Naive B cell (primary cell): Measurements from ENCODE around the gene PRSS33. TPM values are rescaled to one million over a fixed set of nuclear protein-coding genes. Genes with fewer than 3 reads are reported as not detected.
A peak's percentile ranks its signal among the peaks of the same experiment; 100 is the strongest.

Experiments
- ATAC-seq, 2 donors: fragments of 150-1000 bp; cut with Tn5 transposase; 2 replicates each; pipeline ENCODE4 v1.10.0; 2021; ENCODE audit warnings: low read depth in 2 of 2, mild to moderate bottlenecking in 2 of 2, moderate library complexity in 2 of 2
- DNase-seq: peaks from one replicate; pipeline ENCODE4 v3.0.0; 2022
- H3K27ac Mint-ChIP-seq, 6 donors: one replicate each; pipeline ENCODE4 v1.8.0; 2020 to 2022; ENCODE audit warnings: mild to moderate bottlenecking in 6 of 6, mixed read lengths in 6 of 6, moderate library complexity in 5 of 6, inconsistent platforms in 2 of 6
- H3K27me3 Mint-ChIP-seq, 3 donors: one replicate each; pipeline ENCODE4 v1.8.0; 2021 to 2022; ENCODE audit warnings: mixed read lengths in 3 of 3, mild to moderate bottlenecking in 1 of 3
- H3K36me3 Mint-ChIP-seq, 2 donors: one replicate each; pipeline ENCODE4 v1.8.0; 2020 to 2022; ENCODE audit warnings: mixed read lengths in 2 of 2, inconsistent platforms in 1 of 2, mild to moderate bottlenecking in 1 of 2
- H3K4me1 Mint-ChIP-seq, 3 donors: one replicate each; pipeline ENCODE4 v1.8.0; 2020 to 2022; ENCODE audit warnings: mixed read lengths in 3 of 3, inconsistent platforms in 1 of 3, mild to moderate bottlenecking in 1 of 3, moderate library complexity in 1 of 3
- H3K4me3 Mint-ChIP-seq, 8 donors: one replicate each; pipeline ENCODE4 v1.8.0; 2020 to 2022; ENCODE audit warnings: mild to moderate bottlenecking in 8 of 8, mixed read lengths in 8 of 8, moderate library complexity in 8 of 8, inconsistent platforms in 2 of 8
- H3K9me3 Mint-ChIP-seq, 7 donors: one replicate each; pipeline ENCODE4 v1.8.0; 2020 to 2022; ENCODE audit warnings: mixed read lengths in 7 of 7, mild to moderate bottlenecking in 5 of 7, inconsistent platforms in 2 of 7, moderate library complexity in 1 of 7
- polyA plus RNA-seq, 6 donors: library from polyadenylated mRNA; unstranded; fragments of 300-500 nt; fragmentation: Illumina TruSeq; gene quantifications; one replicate each; pipeline ENCODE4 v1.2.3, GENCODE V29; 2021; ENCODE audit warnings: low read depth in 6 of 6

Gene PRSS33
- polyA plus RNA-seq, 6 donors from 2014 or later: not detected

DNA sequence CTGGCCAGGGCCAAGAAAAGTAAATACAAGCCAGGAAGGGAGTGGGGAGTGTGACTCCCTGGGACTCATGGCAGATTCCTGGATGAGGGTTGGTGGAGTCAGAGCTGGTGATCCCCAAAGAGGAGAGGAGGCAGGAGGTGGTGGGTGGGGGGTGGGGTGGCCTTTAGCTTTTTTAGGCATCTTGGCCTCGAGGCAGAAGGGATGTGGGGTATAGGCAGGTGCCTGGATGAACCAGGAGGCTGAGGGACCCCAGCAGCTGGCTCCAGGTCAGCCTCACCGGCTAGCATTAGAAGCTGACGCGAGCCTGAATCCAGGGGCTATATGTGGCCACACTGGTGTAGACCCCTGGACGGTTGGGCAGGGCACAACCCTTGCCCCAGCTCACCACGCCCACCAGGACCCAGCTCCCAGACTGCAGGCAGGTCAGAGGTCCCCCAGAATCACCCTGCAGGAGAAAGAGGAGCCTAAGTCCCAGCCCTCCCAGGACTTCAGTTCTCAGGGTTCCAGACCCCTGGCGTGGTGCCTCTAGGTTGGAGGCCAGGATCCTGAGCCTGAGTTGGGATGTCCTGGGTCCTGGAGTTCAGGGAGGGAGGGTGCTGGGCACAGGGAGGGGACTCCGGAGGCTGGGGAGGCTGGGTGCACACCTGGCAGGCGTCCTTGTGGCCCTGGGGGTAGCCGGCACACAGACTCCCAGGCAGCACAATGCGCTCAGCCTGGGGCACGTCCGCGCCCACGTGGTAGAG is 2.8 kb downstream of the PRSS33 start:
- peaks cover 2 to 36% (median 30%) of the 10 kb centered on the region in 3 donors for H3K27me3 Mint-ChIP-seq
- peak overlapping the region; percentile 74 to 89 (median 84) for H3K4me3 Mint-ChIP-seq
- ATAC-seq: peak in 1 of 2 donors; percentile 19
- H3K27ac Mint-ChIP-seq: peak overlapping the region in 1 of 6 donors; percentile 76
- no peak for DNase-seq
- H3K36me3 Mint-ChIP-seq: no peaks in the 10 kb centered on the region
- peaks cover 8 to 11% (median 10%) of the 10 kb centered on the region in 3 donors for H3K4me1 Mint-ChIP-seq
- H3K9me3 Mint-ChIP-seq: peaks cover 0 to 1% (median 0%) of the 10 kb centered on the region in 7 donors

DNA sequence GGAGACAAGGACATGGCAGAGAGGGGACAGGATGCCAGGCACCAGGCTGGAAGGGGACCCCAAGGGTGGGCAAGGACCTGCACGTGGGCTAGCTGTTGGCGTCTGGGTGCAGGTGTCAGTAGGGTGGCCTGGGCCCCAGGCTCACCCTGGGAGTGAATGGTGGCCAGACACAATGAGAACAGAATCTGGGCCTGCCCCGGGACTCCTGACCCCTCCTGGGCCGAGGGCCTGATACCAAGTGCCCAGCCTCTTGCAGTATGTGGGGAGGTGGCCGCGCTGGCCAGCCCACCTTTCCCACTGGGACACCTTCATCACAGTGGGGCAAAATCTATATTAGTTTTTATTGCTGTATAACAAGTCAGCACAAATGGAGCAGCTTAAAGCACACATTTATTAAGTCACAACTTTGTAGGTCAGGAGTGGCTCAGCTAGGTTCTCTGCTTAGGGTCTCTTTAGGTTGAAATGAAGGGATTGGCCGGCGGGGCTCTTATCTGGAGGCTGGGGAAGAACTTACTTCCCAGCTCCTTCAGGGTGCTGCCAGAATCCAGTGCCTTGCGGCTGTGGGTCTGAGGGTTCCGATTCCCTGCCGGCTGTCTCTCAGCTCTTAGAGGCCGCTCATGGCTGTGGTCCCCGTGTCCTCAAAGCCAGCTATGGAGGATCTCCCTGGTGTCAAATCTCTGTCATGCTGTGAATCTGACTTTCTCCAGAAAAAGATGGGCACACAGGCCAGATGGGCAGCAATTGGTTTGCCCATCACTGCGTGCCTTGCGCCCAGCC is 3.6 kb downstream of the PRSS33 start:
- Mint-ChIP-seq H3K4me1 (peaks cover 9 to 16% (median 11%) of the 10 kb centered on the region in 3 donors), H3K4me3 (peak overlapping the region in 6 of 8 donors; percentile 12 to 89 (median 62)), H3K27me3 (peaks cover 0 to 28% (median 28%) of the 10 kb centered on the region in 3 donors), H3K27ac (peak overlapping the region in 1 of 6 donors; percentile 28), H3K36me3 (no peaks in the 10 kb centered on the region), H3K9me3 (peaks cover 0 to 1% (median 0%) of the 10 kb centered on the region in 7 donors)
- no peak for DNase-seq
- ATAC-seq: no peak

GRCh38 chr16:2782583-2783351 is 4.6 kb downstream of the PRSS33 start:
- Mint-ChIP-seq H3K36me3 (no peaks in the 10 kb centered on the region), H3K4me3 (peak overlapping the region in 3 of 8 donors; percentile 34 to 85 (median 57)), H3K27me3 (peaks cover 0 to 23% (median 21%) of the 10 kb centered on the region in 3 donors), H3K4me1 (peaks cover 19 to 26% (median 19%) of the 10 kb centered on the region in 3 donors), H3K27ac (no peak overlapping the region), H3K9me3 (no peaks in the 10 kb centered on the region)
- ATAC-seq (no peak), DNase-seq (no peak)

GRCh38 chr16:2779978-2780898 is 7.1 kb downstream of the PRSS33 start:
- DNase-seq (no peak), ATAC-seq (no peak)
- Mint-ChIP-seq H3K4me3 (peak overlapping the region in 5 of 8 donors; percentile 0 to 83 (median 51)), H3K27ac (no peak overlapping the region), H3K4me1 (peaks cover 18 to 40% (median 21%) of the 10 kb centered on the region in 3 donors), H3K9me3 (no peaks in the 10 kb centered on the region), H3K36me3 (no peaks in the 10 kb centered on the region), H3K27me3 (peaks cover 0 to 7% (median 7%) of the 10 kb centered on the region in 3 donors)

DNA sequence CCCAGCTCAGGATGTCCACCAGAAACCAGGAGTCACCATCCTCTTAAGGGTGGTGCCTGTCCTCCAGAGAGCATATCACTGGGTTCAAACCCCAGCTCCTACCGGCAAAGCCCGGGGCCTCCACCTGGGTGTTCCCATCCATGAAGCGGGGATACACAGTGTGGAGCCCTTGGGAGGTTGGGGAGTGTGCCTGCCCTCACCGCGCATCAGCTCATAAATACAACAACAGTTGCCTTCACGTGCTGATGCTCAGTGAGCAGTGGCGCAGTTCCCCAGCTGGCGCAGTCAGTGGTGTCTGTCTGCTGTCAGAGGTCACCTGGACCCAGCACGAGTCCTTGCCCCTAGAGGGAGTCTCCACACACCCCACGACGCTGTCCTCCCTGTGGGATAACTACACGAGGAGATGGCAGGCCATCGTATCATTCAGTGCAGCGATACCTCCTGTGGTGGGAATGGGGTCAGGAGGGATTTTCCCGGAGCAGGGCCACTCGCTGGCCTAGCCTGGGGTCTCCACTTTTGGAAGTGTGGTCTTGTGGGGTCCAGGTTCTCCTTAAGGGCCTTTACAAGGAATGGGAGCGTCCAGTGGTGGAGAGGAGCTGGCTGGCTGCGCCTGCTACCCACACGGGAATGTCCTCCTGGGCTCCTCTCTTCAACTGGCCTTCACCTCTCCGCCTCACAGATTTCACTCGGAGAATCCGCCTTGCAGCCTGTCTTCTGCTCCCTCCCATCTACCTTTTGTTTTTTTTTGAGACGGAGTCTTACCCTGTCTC is 8.0 kb downstream of the PRSS33 start:
- no peaks in the 10 kb centered on the region for H3K27me3 Mint-ChIP-seq
- peaks cover 14 to 41% (median 23%) of the 10 kb centered on the region in 3 donors for H3K4me1 Mint-ChIP-seq
- no peaks in the 10 kb centered on the region for H3K36me3 Mint-ChIP-seq
- H3K9me3 Mint-ChIP-seq: no peaks in the 10 kb centered on the region
- DNase-seq: no peak
- peak overlapping the region in 6 of 8 donors; percentile 51 to 94 (median 85) for H3K4me3 Mint-ChIP-seq
- ATAC-seq: no peak
- peak overlapping the region in 2 of 6 donors; percentile 82 to 96 for H3K27ac Mint-ChIP-seq

GRCh38 chr16:2778630-2778958 is 8.8 kb downstream of the PRSS33 start:
- Mint-ChIP-seq H3K4me1 (peaks cover 14 to 41% (median 23%) of the 10 kb centered on the region in 3 donors), H3K27me3 (no peaks in the 10 kb centered on the region), H3K36me3 (no peaks in the 10 kb centered on the region), H3K27ac (peak overlapping the region in 5 of 6 donors; percentile 95 to 98 (median 97)), H3K4me3 (peak overlapping the region; percentile 88 to 97 (median 93)), H3K9me3 (no peaks in the 10 kb centered on the region)
- ATAC-seq (no peak), DNase-seq (no peak)

- no peaks in the 10 kb centered on the region for H3K27me3 Mint-ChIP-seq
- H3K27ac Mint-ChIP-seq: peak overlapping the region; percentile 95 to 98 (median 96)
- H3K4me3 Mint-ChIP-seq: peak overlapping the region; percentile 88 to 97 (median 93)
- peaks cover 14 to 42% (median 23%) of the 10 kb centered on the region in 3 donors for H3K4me1 Mint-ChIP-seq
- peak; percentile 16 to 22 for ATAC-seq
- DNase-seq: no peak
- H3K36me3 Mint-ChIP-seq: peaks cover 0 to under 1% of the 10 kb centered on the region in 2 donors
- H3K9me3 Mint-ChIP-seq: no peaks in the 10 kb centered on the region
These were observed 9.3 kb downstream of the PRSS33 start for GRCh38 chr16:2777903-2778629.

DNA sequence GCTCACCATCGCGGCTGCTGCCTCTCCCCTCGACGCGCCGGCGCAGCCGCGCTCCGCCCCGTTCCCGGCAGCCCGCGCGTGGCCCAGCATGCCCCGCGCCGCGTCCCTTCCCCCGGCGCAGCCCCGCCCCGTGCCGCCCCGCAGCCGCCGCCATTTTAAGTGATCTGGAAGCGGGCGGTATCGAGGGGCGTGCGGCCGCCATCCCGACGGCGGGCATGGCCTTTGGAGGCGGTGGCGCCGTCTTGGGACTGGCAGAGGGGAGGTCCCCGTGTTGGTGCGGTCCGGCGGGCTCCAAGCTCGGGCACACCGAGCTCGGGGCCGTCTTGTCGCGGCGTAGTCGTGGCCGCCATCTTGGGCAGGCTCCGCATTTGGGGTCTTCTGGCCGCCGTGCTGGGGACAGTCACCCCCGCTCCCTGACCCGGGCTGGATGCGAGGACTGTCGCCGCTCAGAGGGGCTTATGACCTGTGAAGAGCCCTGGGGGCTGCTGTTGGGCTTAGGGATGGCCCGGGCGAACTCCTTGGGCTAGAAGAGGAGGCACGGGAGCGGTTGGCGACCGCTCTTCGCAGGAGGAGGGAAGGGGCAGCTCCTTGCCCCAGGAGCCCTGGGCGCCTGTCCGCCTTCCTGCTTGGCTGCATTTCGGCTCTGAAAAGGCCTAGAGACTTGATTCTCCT is 10.0 kb downstream of the PRSS33 start, which contains the start of gene ELOB:
ELOB (minus strand) TSS at position 50 of the 672 bp plus-strand sequence; CDS start at position 9, 41 bp downstream.
- ATAC-seq: peak; percentile 92 to 93

DNA sequence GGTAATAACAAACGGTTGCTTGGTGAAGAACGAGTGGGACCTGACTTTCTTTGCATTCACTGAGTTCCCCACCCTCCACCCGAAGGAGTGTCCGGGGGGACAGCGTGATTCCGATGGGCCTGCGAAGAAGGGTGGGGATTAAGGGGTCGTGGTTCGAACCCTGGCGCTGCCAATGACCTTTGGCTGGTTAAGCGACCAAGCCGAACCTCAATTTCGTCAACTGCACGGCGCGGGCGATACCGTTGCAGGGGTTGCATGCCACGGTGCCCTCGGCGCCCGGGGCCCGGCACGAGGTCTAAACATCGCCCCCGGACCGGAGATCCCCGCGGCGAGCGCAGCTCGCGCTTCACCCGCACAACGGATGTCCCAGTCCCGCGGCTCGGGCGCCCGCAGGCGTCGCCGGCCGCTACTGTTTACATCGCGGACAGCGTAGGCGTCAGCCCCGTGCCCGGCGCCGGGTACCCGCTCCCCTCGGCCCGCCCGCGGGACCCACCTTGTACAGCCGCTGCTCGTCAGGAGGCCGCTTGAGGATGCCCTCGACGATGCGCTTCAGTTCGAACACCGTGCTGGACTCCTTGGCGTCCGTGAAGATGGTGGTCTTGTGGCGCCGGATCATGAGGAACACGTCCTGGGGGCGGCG is 10.7 kb downstream of the PRSS33 start:
- DNase-seq (no peak), ATAC-seq (peak; percentile 37 to 39)
- Mint-ChIP-seq H3K36me3 (peaks cover 0 to 13% of the 10 kb centered on the region in 2 donors), H3K4me1 (peaks cover 23 to 49% (median 28%) of the 10 kb centered on the region in 3 donors), H3K9me3 (no peaks in the 10 kb centered on the region), H3K27me3 (no peaks in the 10 kb centered on the region), H3K4me3 (peak overlapping the region; percentile 88 to 95 (median 93)), H3K27ac (peak overlapping the region in 5 of 6 donors; percentile 85 to 95 (median 94))

More for the DNA sequence above, 10.0 kb downstream of the PRSS33 start, which contains the start of gene ELOB:
- Mint-ChIP-seq H3K4me3 (peak within 1 kb of the TSS; percentile 88 to 97 (median 94)), H3K9me3 (no peaks in the 10 kb centered on the region), H3K36me3 (peaks cover 0 to 7% of the 10 kb centered on the region in 2 donors), H3K4me1 (peaks cover 19 to 46% (median 28%) of the 10 kb centered on the region in 3 donors), H3K27ac (peak within 1 kb of the TSS; percentile 95 to 98 (median 96)), H3K27me3 (no peaks in the 10 kb centered on the region)
- DNase-seq: peak; percentile 87

GRCh38 chr16:2775765-2776499 is 11.4 kb downstream of the PRSS33 start:
- Mint-ChIP-seq H3K27me3 (no peaks in the 10 kb centered on the region), H3K4me3 (peak overlapping the region; percentile 88 to 95 (median 93)), H3K27ac (peak overlapping the region in 5 of 6 donors; percentile 75 to 95 (median 94)), H3K36me3 (peaks cover 0 to 13% of the 10 kb centered on the region in 2 donors), H3K4me1 (peaks cover 25 to 49% (median 28%) of the 10 kb centered on the region in 3 donors), H3K9me3 (no peaks in the 10 kb centered on the region)
- no peak for DNase-seq
- no peak for ATAC-seq
